Mesenchymal stem cell (in vitro differentiated cells and primary cell): ENCODE measurements around the gene CYP11A1.
"Not testable (repeated sequence)": the region's sequence is repeated elsewhere in the genome, so short reads cannot be mapped to it uniquely, and the experiment has no call there.

Experiments used
- DNase-seq: peaks from one replicate; pipeline ENCODE4 v3.0.0-alpha.2; 2013
- H2AFZ ChIP-seq: one replicate; pipeline ENCODE4 v1.6.1; 2013; ENCODE audit warnings: low read depth, mild to moderate bottlenecking, control low read depth, inconsistent platforms, low read length, moderate library complexity
- H2AK5ac ChIP-seq: 2 replicates; pipeline ENCODE4 v1.6.1; 2013; ENCODE audit warnings: low read length, moderate library complexity, mild to moderate bottlenecking, inconsistent platforms; ENCODE audit not compliant: severe bottlenecking
- H2BK120ac ChIP-seq: one replicate; pipeline ENCODE4 v1.6.1; 2013; ENCODE audit warnings: low read depth, mild to moderate bottlenecking, inconsistent platforms, low read length, moderate library complexity
- H2BK12ac ChIP-seq, 2 experiments: one replicate each; pipeline ENCODE4 v1.6.1; 2013; ENCODE audit warnings: inconsistent platforms in 2 of 2, low read length in 2 of 2, mild to moderate bottlenecking in 2 of 2, moderate library complexity in 2 of 2, control low read depth in 1 of 2
- H2BK15ac ChIP-seq: one replicate; pipeline ENCODE4 v1.6.1; 2013; ENCODE audit warnings: mild to moderate bottlenecking, low read depth, inconsistent platforms; ENCODE audit not compliant: poor library complexity, severe bottlenecking
- H2BK5ac ChIP-seq: 2 replicates; pipeline ENCODE4 v1.6.1; 2013; ENCODE audit warnings: low read depth, mild to moderate bottlenecking, low read length, control low read depth, inconsistent platforms; ENCODE audit not compliant: poor library complexity, severe bottlenecking
- H3K14ac ChIP-seq, 2 experiments: one replicate each; pipeline ENCODE4 v1.6.1; 2013; ENCODE audit warnings: inconsistent platforms in 2 of 2, low read length in 2 of 2, control low read depth in 1 of 2, mild to moderate bottlenecking in 1 of 2, moderate library complexity in 1 of 2
- H3K18ac ChIP-seq, 2 experiments: one replicate each; pipeline ENCODE4 v1.6.1; 2013; ENCODE audit warnings: inconsistent platforms in 2 of 2, low read length in 2 of 2, control low read depth in 1 of 2, low read depth in 1 of 2, mild to moderate bottlenecking in 1 of 2
- H3K23ac ChIP-seq, 2 experiments: one replicate each; pipeline ENCODE4 v1.6.1; 2013; ENCODE audit warnings: inconsistent platforms in 2 of 2, low read length in 2 of 2, mild to moderate bottlenecking in 2 of 2, moderate library complexity in 2 of 2, control low read depth in 1 of 2
- H3K27ac ChIP-seq: 2 replicates; pipeline ENCODE4 v1.5.1; 2013; ENCODE audit warnings: mild to moderate bottlenecking, moderate library complexity, low read length, control low read depth, inconsistent platforms; ENCODE audit not compliant: poor library complexity, severe bottlenecking
- H3K27me3 ChIP-seq, 2 experiments: 2 replicates each; pipeline versions ENCODE4 v1.6.1 to v1.7.0; 2013; ENCODE audit warnings: low read length in 2 of 2, mild to moderate bottlenecking in 2 of 2, moderate library complexity in 2 of 2, control low read depth in 1 of 2, inconsistent platforms in 1 of 2; ENCODE audit not compliant: control insufficient read depth in 1 of 2, insufficient read depth in 1 of 2
- H3K36me3 ChIP-seq, 2 experiments: 2 replicates each; pipeline versions ENCODE4 v1.6.1 to v1.7.0; 2013; ENCODE audit warnings: low read length in 2 of 2, control low read depth in 1 of 2, inconsistent platforms in 1 of 2, low read depth in 1 of 2, mild to moderate bottlenecking in 1 of 2; ENCODE audit not compliant: insufficient read depth in 2 of 2, control insufficient read depth in 1 of 2
- H3K4ac ChIP-seq, 2 experiments: one replicate each; pipeline ENCODE4 v1.6.1; 2013; ENCODE audit warnings: inconsistent platforms in 2 of 2, low read length in 2 of 2, mild to moderate bottlenecking in 2 of 2, moderate library complexity in 2 of 2, control low read depth in 1 of 2, low read depth in 1 of 2
- H3K4me1 ChIP-seq: 2 replicates; pipeline ENCODE4 v1.6.1; 2013; ENCODE audit warnings: low read depth, low read length, control low read depth; ENCODE audit not compliant: control insufficient read depth, insufficient read depth
- H3K4me2 ChIP-seq: 2 replicates; pipeline ENCODE4 v1.6.1; 2013; ENCODE audit warnings: low read length, mild to moderate bottlenecking, inconsistent platforms; ENCODE audit not compliant: poor library complexity, severe bottlenecking
- H3K4me3 ChIP-seq, 2 experiments: 2 replicates each; pipeline versions ENCODE4 v1.5.1 to v1.7.0; 2013; ENCODE audit warnings: low read length in 2 of 2, mild to moderate bottlenecking in 2 of 2, control low read depth in 1 of 2, low read depth in 1 of 2; ENCODE audit not compliant: insufficient read depth in 1 of 2
- H3K79me1 ChIP-seq: replicated peaks from 2 replicates; pipeline ENCODE4 v1.6.1; 2013; ENCODE audit warnings: mild to moderate bottlenecking, control low read depth, low read length, inconsistent platforms; ENCODE audit not compliant: poor library complexity, severe bottlenecking
- H3K9ac ChIP-seq: 2 replicates; pipeline ENCODE4 v1.7.0; 2013; ENCODE audit warnings: mild to moderate bottlenecking, low read length, moderate library complexity
- H3K9me3 ChIP-seq: 2 replicates; pipeline ENCODE4 v1.7.0; 2013; ENCODE audit warnings: mild to moderate bottlenecking, low read length; ENCODE audit not compliant: control insufficient read depth
- H4K8ac ChIP-seq: one replicate; pipeline ENCODE4 v1.6.1; 2013; ENCODE audit warnings: inconsistent platforms, mild to moderate bottlenecking, low read length, moderate library complexity
- H4K91ac ChIP-seq: one replicate; pipeline ENCODE4 v1.6.1; 2013; ENCODE audit warnings: mild to moderate bottlenecking, low read length, inconsistent platforms
- WGBS: methylation state at CpG from one replicate; pipeline ENCODE4 v1.1.7; 2013; ENCODE audit warnings: mixed read lengths; 5-methylcytosine and 5-hydroxymethylcytosine counted together

The CYP11A1 gene

GRCh38 chr15:74356050-74356449 is 11.4 kb downstream of the CYP11A1 start:
- H3K9me3 ChIP-seq, H3K79me1 ChIP-seq, H3K4me3 ChIP-seq, H3K4ac ChIP-seq, H3K18ac ChIP-seq, H2BK120ac ChIP-seq, H3K27ac ChIP-seq, H3K14ac ChIP-seq, H3K36me3 ChIP-seq, H3K4me1 ChIP-seq, H4K8ac ChIP-seq, H2BK15ac ChIP-seq, H4K91ac ChIP-seq, H2AFZ ChIP-seq, DNase-seq, H3K23ac ChIP-seq, H2AK5ac ChIP-seq, H3K9ac ChIP-seq, H3K4me2 ChIP-seq, H2BK5ac ChIP-seq, H2BK12ac ChIP-seq, H3K27me3 ChIP-seq: not testable (repeated sequence)
- 88% methylated on average over 6 of the region's 6 CpGs for WGBS

GRCh38 chr15:74353992-74354391 is 13.5 kb downstream of the CYP11A1 start:
- WGBS, result 54% methylated on average over 2 of the region's 2 CpGs
- not testable (repeated sequence) for H3K23ac ChIP-seq, H3K4me2 ChIP-seq, H2BK12ac ChIP-seq, H3K4me3 ChIP-seq, H3K27me3 ChIP-seq, H2BK15ac ChIP-seq, H4K8ac ChIP-seq, H4K91ac ChIP-seq, H3K18ac ChIP-seq, H3K79me1 ChIP-seq, H2AK5ac ChIP-seq, H2AFZ ChIP-seq, DNase-seq, H3K14ac ChIP-seq, H3K27ac ChIP-seq, H2BK5ac ChIP-seq, H3K36me3 ChIP-seq, H3K4ac ChIP-seq, H3K9me3 ChIP-seq, H2BK120ac ChIP-seq, H3K4me1 ChIP-seq, H3K9ac ChIP-seq

GRCh38 chr15:74352393-74352910 is 15.0 kb downstream of the CYP11A1 start:
- Histone ChIP-seq H2AFZ (no peak overlapping the region), H2BK5ac (no peak overlapping the region), H2BK12ac (no peak overlapping the region), H4K8ac (no peak overlapping the region), H3K36me3 (no peaks in the 10 kb centered on the region), H2AK5ac (no peak overlapping the region), H3K14ac (no peak overlapping the region), H3K4me2 (no peak overlapping the region), H3K27ac (no peak overlapping the region), H3K4me1 (no peaks in the 10 kb centered on the region), H4K91ac (no peak overlapping the region), H3K9me3 (no peaks in the 10 kb centered on the region), H3K18ac (no peak overlapping the region), H3K79me1 (no peaks in the 10 kb centered on the region), H3K27me3 (peaks cover 5 to 8% of the 10 kb centered on the region in 2 experiments), H2BK120ac (no peak overlapping the region), H3K9ac (no peak overlapping the region), H3K4ac (no peak overlapping the region), H2BK15ac (no peak overlapping the region), H3K23ac (no peak overlapping the region), H3K4me3 (no peak overlapping the region)
- WGBS, result 80% methylated on average over 3 of the region's 3 CpGs
- no peak for DNase-seq

- no peak overlapping the region for H2BK120ac ChIP-seq
- no peak for DNase-seq
- no peak overlapping the region for H3K18ac ChIP-seq
- H3K9me3 ChIP-seq, result no peaks in the 10 kb centered on the region
- no peak overlapping the region for H3K4ac ChIP-seq
- no peak overlapping the region for H4K91ac ChIP-seq
- no peak overlapping the region for H3K23ac ChIP-seq
- no peak overlapping the region for H2BK12ac ChIP-seq
- H3K9ac ChIP-seq, result no peak overlapping the region
- H3K4me1 ChIP-seq, result no peaks in the 10 kb centered on the region
- no peak overlapping the region for H3K4me3 ChIP-seq
- H3K79me1 ChIP-seq, result no peaks in the 10 kb centered on the region
- H2AK5ac ChIP-seq, result no peak overlapping the region
- H2AFZ ChIP-seq, result no peak overlapping the region
- no peak overlapping the region for H2BK15ac ChIP-seq
- H3K14ac ChIP-seq, result no peak overlapping the region
- no peak overlapping the region for H3K4me2 ChIP-seq
- WGBS, result 40% methylated on average over 2 of the region's 3 CpGs
- no peak overlapping the region for H3K27ac ChIP-seq
- H3K27me3 ChIP-seq, result peaks cover 5 to 8% of the 10 kb centered on the region in 2 experiments
- H4K8ac ChIP-seq, result no peak overlapping the region
- no peaks in the 10 kb centered on the region for H3K36me3 ChIP-seq
- H2BK5ac ChIP-seq, result no peak overlapping the region
Measured at GRCh38 chr15:74351670-74352069, 15.8 kb downstream of the CYP11A1 start.
